ENCODE data around the gene PPAN.

The PPAN gene

DNA sequence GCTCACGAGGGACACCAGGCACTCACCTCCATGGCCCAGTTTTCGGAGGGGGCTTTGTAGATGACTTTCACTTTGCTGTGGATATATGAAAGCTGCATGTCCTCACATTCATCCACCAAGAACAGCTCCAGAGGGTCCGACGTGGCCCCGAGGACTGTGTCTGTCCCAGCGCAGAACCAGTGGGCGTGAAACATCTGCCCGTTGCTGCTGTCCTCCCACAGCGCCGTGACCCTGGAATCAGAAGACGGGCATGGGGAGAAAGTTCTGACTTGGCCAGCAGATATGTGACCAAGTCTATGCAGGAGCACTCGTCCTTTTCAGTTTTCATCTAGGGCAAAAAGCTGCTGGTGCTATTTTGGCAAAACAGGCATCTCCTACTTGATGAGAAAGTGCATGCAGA lies 43.3 kb downstream of the PPAN start:
- TF ChIP-seq, protein P1, sequence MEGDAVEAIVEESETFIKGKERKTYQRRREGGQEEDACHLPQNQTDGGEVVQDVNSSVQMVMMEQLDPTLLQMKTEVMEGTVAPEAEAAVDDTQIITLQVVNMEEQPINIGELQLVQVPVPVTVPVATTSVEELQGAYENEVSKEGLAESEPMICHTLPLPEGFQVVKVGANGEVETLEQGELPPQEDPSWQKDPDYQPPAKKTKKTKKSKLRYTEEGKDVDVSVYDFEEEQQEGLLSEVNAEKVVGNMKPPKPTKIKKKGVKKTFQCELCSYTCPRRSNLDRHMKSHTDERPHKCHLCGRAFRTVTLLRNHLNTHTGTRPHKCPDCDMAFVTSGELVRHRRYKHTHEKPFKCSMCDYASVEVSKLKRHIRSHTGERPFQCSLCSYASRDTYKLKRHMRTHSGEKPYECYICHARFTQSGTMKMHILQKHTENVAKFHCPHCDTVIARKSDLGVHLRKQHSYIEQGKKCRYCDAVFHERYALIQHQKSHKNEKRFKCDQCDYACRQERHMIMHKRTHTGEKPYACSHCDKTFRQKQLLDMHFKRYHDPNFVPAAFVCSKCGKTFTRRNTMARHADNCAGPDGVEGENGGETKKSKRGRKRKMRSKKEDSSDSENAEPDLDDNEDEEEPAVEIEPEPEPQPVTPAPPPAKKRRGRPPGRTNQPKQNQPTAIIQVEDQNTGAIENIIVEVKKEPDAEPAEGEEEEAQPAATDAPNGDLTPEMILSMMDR (IDR thresholded peaks at IDR 0.05; ENCODE audit: borderline replicate concordance, insufficient read depth, low read depth, low read length), result no peak

DNA sequence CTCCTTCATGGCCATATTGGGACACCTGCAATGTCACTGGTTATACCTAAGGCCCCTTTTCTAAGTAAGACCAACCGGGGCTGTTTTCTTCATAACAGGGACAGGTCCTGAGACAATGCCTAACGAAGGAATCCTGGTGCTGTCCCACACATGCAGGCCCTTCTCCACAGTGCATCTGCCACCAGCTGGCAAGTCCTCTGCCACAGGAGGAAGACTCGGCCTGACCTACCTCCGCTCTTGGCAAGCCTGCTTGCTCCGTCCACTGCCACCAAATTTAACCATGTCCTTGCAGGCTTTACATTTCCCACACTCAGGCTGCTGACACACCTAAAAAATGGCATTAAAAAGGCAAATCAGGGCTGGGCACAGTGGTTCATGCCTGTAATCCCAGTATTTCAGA lies 45.4 kb downstream of the PPAN start:
- H3K4me3 ChIP-seq (ENCODE audit: low read depth, low read length), result no peak overlapping the region
- TF ChIP-seq, protein P1 (IDR thresholded peaks at IDR 0.05; ENCODE audit: borderline replicate concordance, insufficient read depth, low read depth, low read length), result no peak

More for the DNA sequence above, 43.3 kb downstream of the PPAN start:
- no peak overlapping the region for H3K4me3 ChIP-seq (ENCODE audit: low read depth, low read length)

DNA sequence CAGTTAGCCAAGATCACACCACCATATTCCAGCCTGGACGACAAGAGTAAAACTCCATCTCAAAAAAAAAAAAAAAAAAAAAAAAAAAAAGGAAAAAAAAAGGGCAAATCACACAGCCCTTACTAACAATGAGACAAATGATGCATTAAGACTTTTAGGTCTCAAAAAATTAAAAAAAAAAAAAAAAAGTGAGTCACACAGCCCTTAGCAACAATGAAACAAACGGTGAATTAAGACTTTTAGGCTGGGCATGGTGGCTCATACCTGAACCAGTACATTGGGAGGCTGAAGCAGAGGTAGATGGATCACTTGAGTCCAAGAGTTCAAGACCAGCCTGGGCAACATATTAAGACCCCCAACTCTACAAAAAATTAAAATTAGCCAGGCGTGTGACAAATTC lies 45.9 kb downstream of the PPAN start:
- TF ChIP-seq, protein P1 (IDR thresholded peaks at IDR 0.05; ENCODE audit: borderline replicate concordance, insufficient read depth, low read depth, low read length), result no peak
- H3K4me3 ChIP-seq (ENCODE audit: low read depth, low read length), result no peak overlapping the region

- no peak overlapping the region for H3K4me3 ChIP-seq (ENCODE audit: low read depth, low read length)
- TF ChIP-seq, protein P1 (IDR thresholded peaks at IDR 0.05; ENCODE audit: borderline replicate concordance, insufficient read depth, low read depth, low read length), result no peak
Measured at GRCh38 chr19:10155839-10156238, 49.7 kb downstream of the PPAN start.

DNA sequence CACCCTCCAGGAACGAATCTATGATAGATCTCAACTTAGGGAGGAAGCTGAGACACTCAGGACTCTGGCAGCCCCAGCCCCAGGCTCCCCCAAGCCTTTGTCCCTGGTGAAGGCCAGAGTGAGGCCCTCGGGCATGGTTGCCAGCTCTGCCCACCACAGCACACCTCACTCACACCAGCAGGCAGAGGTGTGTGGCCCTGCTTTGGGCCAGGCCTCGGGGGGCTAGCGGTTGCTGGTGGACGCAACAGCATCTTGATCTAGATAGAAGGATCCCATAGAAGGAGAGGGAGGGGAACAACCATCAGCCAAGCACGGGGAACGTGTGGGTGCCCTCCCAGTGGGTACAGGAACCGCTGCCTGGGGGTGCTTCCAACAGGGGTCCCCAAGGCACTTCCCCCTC lies 51.9 kb downstream of the PPAN start:
- TF ChIP-seq, protein P1 (IDR thresholded peaks at IDR 0.05; ENCODE audit: borderline replicate concordance, insufficient read depth, low read depth, low read length), result no peak
- no peak overlapping the region for H3K4me3 ChIP-seq (ENCODE audit: low read depth, low read length)

- TF ChIP-seq, protein P1 (IDR thresholded peaks at IDR 0.05; ENCODE audit: borderline replicate concordance, insufficient read depth, low read depth, low read length), result no peak
- H3K4me3 ChIP-seq (ENCODE audit: low read depth, low read length), result no peak overlapping the region
Measured at GRCh38 chr19:10158485-10158884, 52.3 kb downstream of the PPAN start.

- TF ChIP-seq, protein P1 (IDR thresholded peaks at IDR 0.05; ENCODE audit: borderline replicate concordance, insufficient read depth, low read depth, low read length), result no peak
- no peak overlapping the region for H3K4me3 ChIP-seq (ENCODE audit: low read depth, low read length)
Measured at GRCh38 chr19:10159610-10160009, 53.4 kb downstream of the PPAN start.
